ENCODE data around the gene LDLRAD4. TPM values are rescaled to one million over a fixed set of nuclear protein-coding genes. Genes with fewer than 3 reads are reported as not detected.
A peak's percentile ranks its signal among the peaks of the same experiment; 100 is the strongest.

LDLRAD4 gene
- total RNA-seq, 6 donors from 2014 or later: 19.5 to 26.6 (median 24.4) TPM

DNA sequence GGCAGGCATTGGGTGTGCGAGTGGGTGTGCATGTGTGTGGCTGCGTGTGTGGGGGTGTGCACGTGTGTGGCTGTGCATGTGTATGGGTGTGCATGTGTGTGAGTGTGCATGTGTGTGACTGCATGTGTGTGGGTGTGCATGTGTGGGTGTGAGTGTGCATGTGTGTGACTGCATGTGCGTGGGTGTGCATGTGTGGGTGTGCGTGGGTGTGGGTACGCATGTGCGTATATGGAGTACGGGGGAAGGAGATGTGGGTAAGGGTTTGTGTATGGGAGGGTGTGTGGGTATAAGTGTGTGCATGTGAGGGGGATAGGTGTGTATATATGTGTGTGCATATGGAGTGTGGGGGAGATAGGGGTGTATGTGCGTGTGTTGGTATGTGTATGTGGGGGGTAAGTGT, 371.4 kb downstream of the LDLRAD4 start:
- Histone ChIP-seq H3K27ac (no peak overlapping the region), H3K9me3 (no peaks in the 10 kb centered on the region), H3K4me3 (no peak overlapping the region), H3K4me1 (peaks cover 0 to 4% (median 2%) of the 10 kb centered on the region in 4 donors), H3K27me3 (no peaks in the 10 kb centered on the region), H3K36me3 (no peaks in the 10 kb centered on the region)
- DNase-seq: no peak
- ATAC-seq (ENCODE audit: low FRiP score in 2 of 2): peak in 1 of 2 donors; percentile 77
- TF ChIP-seq EP300 (IDR thresholded peaks at IDR 0.05): no peak
- WGBS, 2 donors: 85 to 88% methylated on average over 9 of the region's 9 CpGs

DNA sequence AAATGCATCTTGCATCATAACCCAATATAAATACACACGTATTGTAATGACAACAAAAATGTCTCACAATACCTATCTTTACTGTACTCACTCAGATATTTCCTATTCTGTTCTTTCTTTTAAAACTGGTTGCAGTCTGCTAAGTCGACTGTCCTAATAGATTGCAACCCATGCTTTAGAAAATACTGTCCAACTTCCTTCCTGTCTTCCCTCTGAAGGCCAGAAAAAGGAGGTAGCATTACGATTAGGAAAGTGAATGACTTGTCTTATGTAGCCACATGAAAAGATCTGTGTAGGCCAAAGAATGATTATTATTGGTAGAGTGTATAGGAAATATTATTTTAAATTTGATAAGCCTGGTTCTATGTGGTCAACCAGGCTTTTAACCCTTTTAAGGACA, 373.7 kb downstream of the LDLRAD4 start:
- WGBS, 2 donors: 36 to 47% methylated on average over 3 of the region's 3 CpGs

DNA sequence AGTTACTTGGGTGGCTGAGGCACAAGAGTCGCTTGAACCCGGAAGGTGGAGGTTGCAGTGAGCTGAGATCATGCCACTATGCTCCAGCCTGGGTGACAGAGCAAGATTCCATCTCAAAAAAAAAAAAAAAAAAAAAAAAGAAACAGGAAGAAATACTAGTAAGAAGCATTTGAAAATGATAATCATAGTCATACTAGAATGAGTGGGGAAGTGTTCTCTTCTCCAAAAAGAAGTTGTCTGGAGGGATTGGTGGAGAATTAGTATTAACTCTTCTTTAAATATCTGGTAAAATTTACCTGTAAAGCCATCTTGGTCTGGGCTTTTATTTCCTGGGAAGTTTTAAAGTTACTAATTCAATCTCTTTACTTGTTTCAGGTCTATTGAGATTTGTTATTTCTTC, 376.0 kb downstream of the LDLRAD4 start:
- WGBS, 2 donors: 83 to 87% methylated on average over 2 of the region's 2 CpGs
- H3K9me3 ChIP-seq: peaks cover 14 to 32% (median 26%) of the 10 kb centered on the region in 4 donors
- H3K4me3 ChIP-seq: no peak overlapping the region
- H3K36me3 ChIP-seq: no peaks in the 10 kb centered on the region
- no peak for ATAC-seq (ENCODE audit: low FRiP score in 2 of 2)
- no peaks in the 10 kb centered on the region for H3K27me3 ChIP-seq
- H3K4me1 ChIP-seq: peaks cover 0 to 4% (median 0%) of the 10 kb centered on the region in 4 donors
- H3K27ac ChIP-seq: no peak overlapping the region
- DNase-seq: no peak
- TF ChIP-seq POLR2AphosphoS5 (IDR thresholded peaks at IDR 0.05): no peak
- TF ChIP-seq POLR2A (IDR thresholded peaks at IDR 0.05): no peak
- no peak for TF ChIP-seq CTCF (IDR thresholded peaks at IDR 0.05)
- no peak for TF ChIP-seq EP300 (IDR thresholded peaks at IDR 0.05)

More for the DNA sequence above, 373.7 kb downstream of the LDLRAD4 start:
- Histone ChIP-seq H3K27me3 (no peaks in the 10 kb centered on the region), H3K36me3 (no peaks in the 10 kb centered on the region), H3K4me3 (no peak overlapping the region), H3K27ac (no peak overlapping the region), H3K4me1 (peaks cover 0 to 4% (median 0%) of the 10 kb centered on the region in 4 donors), H3K9me3 (peaks cover 10 to 15% (median 13%) of the 10 kb centered on the region in 4 donors)
- no peak for ATAC-seq (ENCODE audit: low FRiP score in 2 of 2)
- no peak for DNase-seq
- TF ChIP-seq POLR2A (IDR thresholded peaks at IDR 0.05) (no peak), CTCF (IDR thresholded peaks at IDR 0.05) (no peak), EP300 (IDR thresholded peaks at IDR 0.05) (no peak), POLR2AphosphoS5 (IDR thresholded peaks at IDR 0.05) (no peak)

DNA sequence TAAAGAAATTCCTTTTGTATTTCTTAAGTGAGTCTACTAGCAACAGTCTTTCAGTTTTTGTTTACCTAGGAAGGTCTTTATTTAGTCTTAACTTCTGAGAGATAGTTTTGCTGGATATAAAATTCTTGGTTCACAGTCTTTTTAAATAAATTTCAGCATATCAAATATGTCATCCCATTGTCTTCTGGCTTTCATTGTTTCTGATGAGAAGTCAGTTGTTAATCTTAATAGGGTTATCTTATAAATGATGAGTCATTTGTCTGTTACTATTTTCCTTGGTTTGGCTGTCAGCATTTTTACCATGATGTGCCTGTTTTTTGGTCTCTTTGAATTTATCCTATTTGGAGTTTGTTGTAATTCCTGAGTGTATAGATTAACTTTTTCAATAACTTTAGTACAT, 378.5 kb downstream of the LDLRAD4 start:
- Histone ChIP-seq H3K4me1 (peaks cover 0 to 4% (median 0%) of the 10 kb centered on the region in 4 donors), H3K27ac (no peak overlapping the region), H3K36me3 (no peaks in the 10 kb centered on the region), H3K4me3 (no peak overlapping the region), H3K27me3 (no peaks in the 10 kb centered on the region), H3K9me3 (peaks cover 14 to 32% (median 26%) of the 10 kb centered on the region in 4 donors)
- no peak for ATAC-seq (ENCODE audit: low FRiP score in 2 of 2)
- no peak for DNase-seq
- TF ChIP-seq POLR2A (IDR thresholded peaks at IDR 0.05) (no peak), CTCF (IDR thresholded peaks at IDR 0.05) (no peak), POLR2AphosphoS5 (IDR thresholded peaks at IDR 0.05) (no peak), EP300 (IDR thresholded peaks at IDR 0.05) (no peak)

GRCh38 chr18:13598591-13598990, 380.0 kb downstream of the LDLRAD4 start:
- TF ChIP-seq POLR2A (IDR thresholded peaks at IDR 0.05) (no peak), CTCF (IDR thresholded peaks at IDR 0.05) (no peak), EP300 (IDR thresholded peaks at IDR 0.05) (no peak), POLR2AphosphoS5 (IDR thresholded peaks at IDR 0.05) (no peak)
- peaks cover 14 to 32% (median 26%) of the 10 kb centered on the region in 4 donors for H3K9me3 ChIP-seq
- DNase-seq (no peak), ATAC-seq (ENCODE audit: low FRiP score in 2 of 2) (no peak)
- no peaks in the 10 kb centered on the region for H3K4me1 ChIP-seq
- H3K27ac ChIP-seq: no peak overlapping the region
- H3K4me3 ChIP-seq: no peak overlapping the region
- H3K36me3 ChIP-seq: no peaks in the 10 kb centered on the region
- no peaks in the 10 kb centered on the region for H3K27me3 ChIP-seq
- 98 to 100% methylated on average over 2 of the region's 2 CpGs for WGBS, 2 donors

Measured in upper lobe of left lung (tissue), 6 donors.